H9 (cell line): ENCODE results near the gene RIC1. TPM values are rescaled to one million over a fixed set of nuclear protein-coding genes. Genes with fewer than 3 reads are reported as not detected.

Source experiments
- DNase-seq: peaks from one replicate; pipeline ENCODE4 v3.0.0-alpha.2; 2017
- H2AFZ ChIP-seq: one replicate; pipeline ENCODE4 v1.6.1; 2013; ENCODE audit warnings: mild to moderate bottlenecking, low read length, control low read depth, moderate library complexity
- H2AK5ac ChIP-seq: 2 replicates; pipeline ENCODE4 v1.6.1; 2013; ENCODE audit warnings: low read length, control low read depth, mixed read lengths; ENCODE audit not compliant: insufficient read length
- H2BK120ac ChIP-seq: one replicate; pipeline ENCODE4 v1.6.1; 2013; ENCODE audit warnings: low read depth, mild to moderate bottlenecking, low read length, control low read depth, inconsistent platforms; ENCODE audit not compliant: poor library complexity, severe bottlenecking
- H2BK12ac ChIP-seq: 2 replicates; pipeline ENCODE4 v1.6.1; 2013; ENCODE audit warnings: low read length, control low read depth, mixed read lengths, low read depth; ENCODE audit not compliant: insufficient read length
- H2BK15ac ChIP-seq: 2 replicates; pipeline ENCODE4 v1.6.1; 2013; ENCODE audit warnings: low read depth, low read length, control low read depth
- H2BK20ac ChIP-seq: one replicate; pipeline ENCODE4 v1.6.1; 2013; ENCODE audit warnings: low read depth, mild to moderate bottlenecking, low read length, control low read depth, inconsistent platforms; ENCODE audit not compliant: poor library complexity, severe bottlenecking
- H2BK5ac ChIP-seq: 2 replicates; pipeline ENCODE4 v1.6.1; 2013; ENCODE audit warnings: low read length, control low read depth, mixed read lengths; ENCODE audit not compliant: insufficient read length
- H3K14ac ChIP-seq: 2 replicates; pipeline ENCODE4 v1.6.1; 2013; ENCODE audit warnings: low read length, control low read depth; ENCODE audit not compliant: insufficient read depth
- H3K18ac ChIP-seq: 2 replicates; pipeline ENCODE4 v1.6.1; 2013; ENCODE audit warnings: low read depth, mild to moderate bottlenecking, mixed read lengths, low read length, control low read depth; ENCODE audit not compliant: insufficient read length
- H3K23ac ChIP-seq: 2 replicates; pipeline ENCODE4 v1.6.1; 2013; ENCODE audit warnings: low read length, control low read depth, mixed read lengths, low read depth; ENCODE audit not compliant: insufficient read length
- H3K23me2 ChIP-seq: 2 replicates; pipeline ENCODE4 v1.6.1; 2013; ENCODE audit warnings: low read depth, mild to moderate bottlenecking, mixed read lengths, low read length, control low read depth; ENCODE audit not compliant: insufficient read length, poor library complexity, severe bottlenecking
- H3K27ac ChIP-seq: 2 replicates; pipeline ENCODE4 v1.5.1; 2013; ENCODE audit warnings: low read length, control low read depth, mixed read lengths, low read depth; ENCODE audit not compliant: insufficient read length
- H3K27me3 ChIP-seq: 2 replicates; pipeline ENCODE4 v1.6.1; 2013; ENCODE audit warnings: low read length, control low read depth, inconsistent platforms; ENCODE audit not compliant: insufficient read depth
- H3K4ac ChIP-seq: 2 replicates; pipeline ENCODE4 v1.6.1; 2013; ENCODE audit warnings: low read depth, mild to moderate bottlenecking, control low read depth, inconsistent platforms, low read length, moderate library complexity
- H3K4me1 ChIP-seq: 2 replicates; pipeline ENCODE4 v1.6.1; 2013; ENCODE audit warnings: low read length, control low read depth, inconsistent platforms; ENCODE audit not compliant: insufficient read depth
- H3K4me2 ChIP-seq: 2 replicates; pipeline ENCODE4 v1.6.1; 2013; ENCODE audit warnings: low read length, control low read depth, mixed read lengths; ENCODE audit not compliant: insufficient read length, insufficient read depth
- H3K56ac ChIP-seq: 2 replicates; pipeline ENCODE4 v1.6.1; 2013; ENCODE audit warnings: low read depth, mild to moderate bottlenecking, mixed read lengths, low read length, control low read depth; ENCODE audit not compliant: insufficient read length
- H3K79me1 ChIP-seq: 2 replicates; pipeline ENCODE4 v1.6.1; 2013; ENCODE audit warnings: low read depth, mild to moderate bottlenecking, moderate library complexity, low read length, control low read depth, inconsistent platforms; ENCODE audit not compliant: insufficient read depth, poor library complexity, severe bottlenecking
- H3K79me2 ChIP-seq: 2 replicates; pipeline ENCODE4 v1.6.1; 2013; ENCODE audit warnings: low read length, control low read depth, inconsistent platforms; ENCODE audit not compliant: insufficient read depth
- H3K9ac ChIP-seq: 2 replicates; pipeline ENCODE4 v1.6.1; 2013; ENCODE audit warnings: low read length, control low read depth, mixed read lengths; ENCODE audit not compliant: insufficient read length; ENCODE audit errors: extremely low read depth
- H3K9me3 ChIP-seq: one replicate; pipeline ENCODE4 v1.6.1; 2013; ENCODE audit warnings: low read depth, low read length, inconsistent platforms; ENCODE audit not compliant: control insufficient read depth
- H3T11ph ChIP-seq: one replicate; pipeline ENCODE4 v1.6.1; 2013; ENCODE audit warnings: mild to moderate bottlenecking, low read length, control low read depth, inconsistent platforms
- H4K20me1 ChIP-seq: one replicate; pipeline ENCODE4 v1.6.1; 2013; ENCODE audit not compliant: control insufficient read depth, insufficient read length, insufficient read depth
- H4K5ac ChIP-seq: 2 replicates; pipeline ENCODE4 v1.6.1; 2013; ENCODE audit warnings: low read depth, mild to moderate bottlenecking, mixed read lengths, low read length, control low read depth; ENCODE audit not compliant: insufficient read length
- H4K8ac ChIP-seq: replicated peaks from 2 replicates; pipeline ENCODE4 v1.6.1; 2013; ENCODE audit warnings: low read length, control low read depth, mixed read lengths, low read depth; ENCODE audit not compliant: insufficient read length
- H4K91ac ChIP-seq: 2 replicates; pipeline ENCODE4 v1.6.1; 2013; ENCODE audit warnings: low read depth, mild to moderate bottlenecking, moderate library complexity, mixed read lengths, low read length, control low read depth; ENCODE audit not compliant: insufficient read length
- H3K27ac Mint-ChIP-seq, 3 experiments: 2 replicates in 2 of 3; 3 replicates in 1 of 3; pipeline ENCODE4 v1.8.0; 2020 to 2021; ENCODE audit warnings: mixed read lengths in 3 of 3, mild to moderate bottlenecking in 1 of 3, moderate library complexity in 1 of 3
- H3K27me3 Mint-ChIP-seq: 2 replicates; pipeline ENCODE4 v1.8.0; 2021; ENCODE audit warnings: low read depth, mild to moderate bottlenecking, moderate library complexity, mixed read lengths
- H3K36me3 Mint-ChIP-seq, 3 experiments: 2 replicates in 2 of 3; 3 replicates in 1 of 3; pipeline ENCODE4 v1.8.0; 2020 to 2021; ENCODE audit warnings: low read depth in 3 of 3, mixed read lengths in 3 of 3; ENCODE audit not compliant: insufficient read depth in 1 of 3
- H3K4me1 Mint-ChIP-seq, 2 experiments: 2 replicates each; pipeline ENCODE4 v1.8.0; 2020; ENCODE audit warnings: mixed read lengths in 2 of 2
- H3K4me3 Mint-ChIP-seq, 2 experiments: 2 replicates in 1 of 2; 3 replicates in 1 of 2; pipeline ENCODE4 v1.8.0; 2020 to 2021; ENCODE audit warnings: mild to moderate bottlenecking in 2 of 2, mixed read lengths in 2 of 2, moderate library complexity in 1 of 2
- H3K9me3 Mint-ChIP-seq, 2 experiments: 2 replicates in 1 of 2; 3 replicates in 1 of 2; pipeline ENCODE4 v1.8.0; 2020; ENCODE audit warnings: mild to moderate bottlenecking in 2 of 2, mixed read lengths in 2 of 2, moderate library complexity in 1 of 2
- WGBS: extraction: QIAGEN DNeasy Blood & Tissue Kit; methylation state at CpG from one replicate; pipeline ENCODE4 v1.1.7; 2013; ENCODE audit warnings: missing lambda C conversion rate, low lambda C conversion rate, mixed read lengths; ENCODE audit not compliant: insufficient read length; ENCODE audit errors: extremely low coverage; 5-methylcytosine and 5-hydroxymethylcytosine counted together
- total RNA-seq: library from RNA; stranded (reverse); gene quantifications from 2 replicates; pipeline ENCODE4 v1.2.1, GENCODE V29; 2021
- TF ChIP-seq, protein P1 (sequence below): fragments of 200-600 bp; sonication (generic); conservative IDR thresholded peaks from 3 replicates; pipeline ENCODE4 v1.8.0; 2021; ENCODE audit warnings: antibody characterized with exemption, mild to moderate bottlenecking

RIC1 gene
- total RNA-seq, 1 experiment from 2014 or later, result 13.7 TPM

DNA sequence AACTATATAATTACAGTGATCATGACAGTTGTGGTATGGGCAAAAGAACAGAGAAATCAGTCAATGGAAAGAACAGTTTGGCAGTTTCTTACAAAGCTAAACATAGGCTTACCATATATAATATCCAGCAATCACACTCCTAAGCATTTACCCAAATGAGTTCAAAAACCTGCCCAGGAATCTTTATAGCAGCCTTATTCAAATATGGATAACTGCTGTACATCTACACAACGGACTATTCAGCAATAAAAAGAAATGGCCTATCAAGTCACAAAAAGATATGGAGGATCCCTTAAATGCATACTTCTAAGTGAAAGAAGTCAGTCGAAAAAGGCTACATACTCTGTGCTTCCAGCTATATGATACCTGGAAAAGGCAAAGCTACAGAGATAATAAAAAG lies 167.4 kb downstream of the RIC1 start:
- H3K27me3 Mint-ChIP-seq, result no peaks in the 10 kb centered on the region
- H3K4me1 Mint-ChIP-seq, result no peaks in the 10 kb centered on the region
- Histone ChIP-seq H3K4me2 (no peak overlapping the region), H2AFZ (no peak overlapping the region), H3K56ac (no peak overlapping the region), H4K5ac (no peak overlapping the region), H3K79me2 (no peaks in the 10 kb centered on the region), H3K18ac (no peak overlapping the region), H2BK20ac (no peak overlapping the region), H4K20me1 (no peaks in the 10 kb centered on the region), H2BK5ac (no peak overlapping the region), H3K14ac (no peak overlapping the region), H3K79me1 (no peaks in the 10 kb centered on the region), H4K8ac (no peak overlapping the region), H3K27me3 (no peaks in the 10 kb centered on the region), H2BK15ac (no peak overlapping the region), H3K23ac (no peak overlapping the region), H2BK12ac (no peak overlapping the region), H4K91ac (no peak overlapping the region), H3K27ac (no peak overlapping the region), H3T11ph (no peak overlapping the region), H3K4me1 (no peaks in the 10 kb centered on the region), H2BK120ac (no peak overlapping the region), H3K9ac (no peak overlapping the region), H3K4ac (no peak overlapping the region), H2AK5ac (no peak overlapping the region), H3K23me2 (no peaks in the 10 kb centered on the region), H3K9me3 (no peaks in the 10 kb centered on the region)
- no peak overlapping the region for H3K27ac Mint-ChIP-seq
- no peak overlapping the region for H3K4me3 Mint-ChIP-seq
- no CpG with 5 or more reads among the region's 2 CpGs for WGBS
- no peaks in the 10 kb centered on the region for H3K9me3 Mint-ChIP-seq
- TF ChIP-seq, protein P1, sequence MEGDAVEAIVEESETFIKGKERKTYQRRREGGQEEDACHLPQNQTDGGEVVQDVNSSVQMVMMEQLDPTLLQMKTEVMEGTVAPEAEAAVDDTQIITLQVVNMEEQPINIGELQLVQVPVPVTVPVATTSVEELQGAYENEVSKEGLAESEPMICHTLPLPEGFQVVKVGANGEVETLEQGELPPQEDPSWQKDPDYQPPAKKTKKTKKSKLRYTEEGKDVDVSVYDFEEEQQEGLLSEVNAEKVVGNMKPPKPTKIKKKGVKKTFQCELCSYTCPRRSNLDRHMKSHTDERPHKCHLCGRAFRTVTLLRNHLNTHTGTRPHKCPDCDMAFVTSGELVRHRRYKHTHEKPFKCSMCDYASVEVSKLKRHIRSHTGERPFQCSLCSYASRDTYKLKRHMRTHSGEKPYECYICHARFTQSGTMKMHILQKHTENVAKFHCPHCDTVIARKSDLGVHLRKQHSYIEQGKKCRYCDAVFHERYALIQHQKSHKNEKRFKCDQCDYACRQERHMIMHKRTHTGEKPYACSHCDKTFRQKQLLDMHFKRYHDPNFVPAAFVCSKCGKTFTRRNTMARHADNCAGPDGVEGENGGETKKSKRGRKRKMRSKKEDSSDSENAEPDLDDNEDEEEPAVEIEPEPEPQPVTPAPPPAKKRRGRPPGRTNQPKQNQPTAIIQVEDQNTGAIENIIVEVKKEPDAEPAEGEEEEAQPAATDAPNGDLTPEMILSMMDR, result no peak
- no peak for DNase-seq
- H3K36me3 Mint-ChIP-seq, result peaks cover 0 to 14% (median 8%) of the 10 kb centered on the region in 3 experiments; a peak in 4 of 7 replicates
